Measurements from ENCODE around the gene SLC22A3.

DNA sequence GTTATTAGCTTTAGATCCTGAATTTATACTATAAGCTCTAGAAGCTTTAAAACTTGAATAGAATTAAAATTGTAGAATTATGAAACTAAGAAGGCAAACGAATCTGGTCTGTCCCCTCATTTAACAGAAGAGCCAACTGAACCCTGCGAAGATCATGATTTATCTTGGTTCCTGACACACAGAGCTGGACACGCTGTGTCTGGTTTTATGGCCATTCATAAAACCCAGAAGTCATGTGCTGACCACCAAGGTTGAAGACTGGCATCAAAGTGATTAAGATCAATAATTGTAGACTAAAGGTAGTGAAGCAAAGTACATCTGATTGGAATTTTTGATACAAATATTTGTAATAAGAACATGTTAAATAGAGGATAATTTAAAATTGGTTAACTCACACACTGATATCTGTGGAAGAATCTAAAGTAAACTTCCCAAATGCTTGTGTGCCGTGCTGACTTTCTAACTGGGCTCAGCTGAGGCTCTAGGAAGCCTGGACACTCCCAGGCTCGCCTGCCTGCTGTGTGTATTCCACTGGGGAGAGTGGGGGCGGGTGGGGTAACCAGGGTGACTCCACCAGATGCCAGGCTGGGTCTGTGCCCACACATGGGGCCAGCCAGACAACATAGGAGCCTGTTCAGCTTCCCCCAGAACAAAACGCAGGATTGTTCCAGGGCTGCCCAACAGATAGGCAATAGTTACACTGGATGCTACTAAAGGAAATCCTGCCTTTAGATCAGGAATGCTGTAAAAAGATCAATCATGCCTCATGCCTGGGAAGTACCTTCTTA, 42.1 kb upstream of the SLC22A3 start:
- TF ChIP-seq POLR2A (IDR thresholded peaks at IDR 0.05; ENCODE audit: low read depth, low read length) (no peak), POLR2AphosphoS5 (IDR thresholded peaks at IDR 0.05; ENCODE audit: low read depth, low read length) (no peak), TAF1 (IDR thresholded peaks at IDR 0.05; ENCODE audit: low read depth, low read length) (no peak), POU2F2 (IDR thresholded peaks at IDR 0.05; ENCODE audit: low read depth, low read length) (no peak), PAX5 (IDR thresholded peaks at IDR 0.05; ENCODE audit: insufficient read depth, low read length, severe bottlenecking) (no peak)

Data from GM12891 (cell line).